Right lobe of liver (tissue), 6 donors: Measurements from ENCODE around the gene RCC2. TPM values are rescaled to one million over a fixed set of nuclear protein-coding genes. Genes with fewer than 3 reads are reported as not detected.

Experiments
- ATAC-seq, 4 donors: fragments of 200-7000 bp; cut with Tn5 transposase; one replicate each; pipeline ENCODE4 v1.9.1; 2020; ENCODE audit warnings: mild to moderate bottlenecking in 4 of 4, moderate library complexity in 4 of 4
- DNase-seq, 3 donors: peaks; one replicate each; pipeline ENCODE4 v3.0.0-alpha.2; 2020
- H3K27ac ChIP-seq, 3 donors: fragments of 200-600 bp; one replicate each; pipeline ENCODE4 v1.8.0; 2022
- H3K27me3 ChIP-seq, 2 donors: fragments of 200-600 bp; one replicate each; pipeline ENCODE4 v1.8.0; 2022
- H3K36me3 ChIP-seq, 4 donors: fragments of 200-600 bp; sonication (generic) in 1 of 4; one replicate each; pipeline versions ENCODE4 v1.5.1 to v1.8.0; 2017 to 2022; ENCODE audit warnings: control low read depth in 1 of 4
- H3K4me1 ChIP-seq, 4 donors: fragments of 200-600 bp; sonication (generic) in 1 of 4; one replicate each; pipeline versions ENCODE4 v1.5.1 to v1.8.0; 2017 to 2022; ENCODE audit warnings: control low read depth in 1 of 4
- H3K4me3 ChIP-seq, 3 donors: fragments of 200-600 bp; one replicate each; pipeline ENCODE4 v1.8.0; 2022
- H3K9me3 ChIP-seq, 4 donors: fragments of 200-600 bp; sonication (generic) in 1 of 4; one replicate each; pipeline versions ENCODE4 v1.5.1 to v1.8.0; 2017 to 2022; ENCODE audit warnings: control low read depth in 1 of 4
- CTCF ChIP-seq, 4 donors: fragments of 200-600 bp in 3 of 4; fragments of 450-650 bp in 1 of 4; IDR thresholded peaks; one replicate each; pipeline versions ENCODE4 v1.5.1 to v1.8.0; 2016 to 2022; ENCODE audit warnings: antibody characterized with exemption in 4 of 4, mild to moderate bottlenecking in 2 of 4
- POLR2A ChIP-seq: fragments of 450-650 bp; IDR thresholded peaks from one replicate; pipeline ENCODE4 v1.6.1; 2017; ENCODE audit warnings: antibody characterized with exemption, mild to moderate bottlenecking
- WGBS: methylation state at CpG from one replicate; pipeline ENCODE4 v1.1.6; 2018; ENCODE audit warnings: low coverage, low lambda C conversion rate; ENCODE audit not compliant: insufficient coverage; ENCODE audit errors: missing lambda C conversion rate; 5-methylcytosine and 5-hydroxymethylcytosine counted together
- intact Hi-C, 2 donors: fragments of 100-400 bp; cut with DNase I; formaldehyde crosslinking; loops; one replicate each; pipeline versions ENCODE4 v1.11.2 to v1.14.1; 2022
- total RNA-seq, 6 experiments: library from RNA; depleted of rRNA in 2 of 6; stranded (reverse); fragments of >200 nt in 2 of 6; fragmentation: NEBNext Ultra II Directional in 3 of 6; extraction: Animal tissue kit (Norgen Biotek cat#: 25700) in 3 of 6; gene quantifications; one replicate each; pipeline versions ENCODE4 v1.1.0 to v1.2.4, GENCODE V29; 2016 to 2023
- donor health status: DM: no; HTN: yes; CAD: no.
- donor health status: DM: no; HTN: no; CAD: no.
- donor health status: DM: no; HTN: no; CAD: no.
- donor health status: DM: no; HTN: yes; CAD: no.
- donor health status: DM: no; HTN: yes; CAD: no.

RCC2 gene
- total RNA-seq, 6 experiments from 2014 or later = 7.7 to 15.6 (median 11.6) TPM

- Histone ChIP-seq H3K4me3 (peak overlapping the region in 2 of 3 donors; percentile 48 to 77), H3K27ac (peak overlapping the region in 1 of 3 donors; percentile 80), H3K36me3 (no peaks in the 10 kb centered on the region), H3K9me3 (no peaks in the 10 kb centered on the region), H3K27me3 (no peaks in the 10 kb centered on the region), H3K4me1 (peaks cover 0 to 34% (median 4%) of the 10 kb centered on the region in 4 donors)
- intact Hi-C loops = no loop called here
- no peak for DNase-seq
- peak in 1 of 4 donors; percentile 23 for ATAC-seq
- 28% methylated on average over 11 of the region's 13 CpGs for WGBS
- no peak for TF ChIP-seq CTCF (IDR thresholded peaks at IDR 0.05)
- no peak for TF ChIP-seq POLR2A
Measured at GRCh38 chr1:17436380-17437174, 2.9 kb downstream of the RCC2 start.

GRCh38 chr1:17434601-17435000, 4.9 kb downstream of the RCC2 start:
- Histone ChIP-seq H3K27me3 (no peaks in the 10 kb centered on the region), H3K9me3 (no peaks in the 10 kb centered on the region), H3K27ac (no peak overlapping the region), H3K4me1 (peaks cover 0 to 34% (median 4%) of the 10 kb centered on the region in 4 donors), H3K36me3 (no peaks in the 10 kb centered on the region), H3K4me3 (no peak overlapping the region)
- DNase-seq = no peak
- WGBS = 80% methylated on average over 1 of the region's 9 CpGs
- ATAC-seq = no peak
- TF ChIP-seq POLR2A (no peak), CTCF (IDR thresholded peaks at IDR 0.05) (no peak)
- intact Hi-C loops = no loop called here

GRCh38 chr1:17434016-17434415, 5.5 kb downstream of the RCC2 start:
- Histone ChIP-seq H3K36me3 (no peaks in the 10 kb centered on the region), H3K27me3 (no peaks in the 10 kb centered on the region), H3K27ac (no peak overlapping the region), H3K4me1 (peaks cover 0 to 37% (median 7%) of the 10 kb centered on the region in 4 donors), H3K9me3 (no peaks in the 10 kb centered on the region), H3K4me3 (no peak overlapping the region)
- intact Hi-C loops = no loop called here
- DNase-seq (no peak), ATAC-seq (no peak)
- WGBS = 80% methylated on average over 2 of the region's 3 CpGs
- TF ChIP-seq POLR2A = no peak
- no peak for TF ChIP-seq CTCF (IDR thresholded peaks at IDR 0.05)

GRCh38 chr1:17433261-17433660, 6.2 kb downstream of the RCC2 start:
- Histone ChIP-seq H3K27ac (no peak overlapping the region), H3K4me1 (peaks cover 0 to 45% (median 9%) of the 10 kb centered on the region in 4 donors), H3K4me3 (no peak overlapping the region), H3K36me3 (peaks cover 0 to 8% (median 2%) of the 10 kb centered on the region in 4 donors), H3K27me3 (no peaks in the 10 kb centered on the region), H3K9me3 (no peaks in the 10 kb centered on the region)
- intact Hi-C loops = no loop called here
- ATAC-seq (no peak), DNase-seq (no peak)
- TF ChIP-seq CTCF (IDR thresholded peaks at IDR 0.05) (no peak), POLR2A (no peak)
- 95% methylated on average over 4 of the region's 13 CpGs for WGBS
